ENCODE data around the gene TIGD7. TPM values are rescaled to one million over a fixed set of nuclear protein-coding genes. Genes with fewer than 3 reads are reported as not detected.
"Not testable (repeated sequence)": the region's sequence is repeated elsewhere in the genome, so short reads cannot be mapped to it uniquely, and the experiment has no call there.

Gene TIGD7
- total RNA-seq, 3 donors from 2014 or later = 1.7 to 3.2 (median 2.1) TPM

DNA sequence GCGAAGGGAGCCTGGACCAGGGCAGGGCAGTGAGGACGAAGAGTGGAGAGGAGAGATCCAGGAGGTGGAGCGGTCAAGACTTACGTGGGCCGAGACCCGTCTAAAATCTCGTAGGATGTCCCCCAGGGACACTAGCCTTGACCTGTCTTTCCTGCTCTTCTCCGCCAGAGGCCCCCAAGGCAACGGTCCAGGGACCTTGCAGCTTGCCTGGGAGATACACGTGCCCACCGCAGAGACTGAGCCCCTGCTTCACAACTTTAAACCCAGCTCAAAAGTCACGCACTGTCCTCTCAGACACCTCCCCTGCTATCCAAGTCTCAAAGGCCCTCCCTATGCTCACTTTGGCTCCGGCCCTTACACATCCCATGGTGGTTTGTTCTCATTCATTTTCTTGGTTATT, 9.4 kb downstream of the TIGD7 start:
- H3K36me3 Mint-ChIP-seq (ENCODE audit: insufficient read depth) = peaks cover 65% of the 10 kb centered on the region
- DNase-seq = no peak
- peaks cover 61% of the 10 kb centered on the region for H3K9me3 Mint-ChIP-seq
- no peak for ATAC-seq
- no peaks in the 10 kb centered on the region for H3K27me3 Mint-ChIP-seq (ENCODE audit: low read depth)
- H3K4me3 Mint-ChIP-seq = no peak overlapping the region
- no peaks in the 10 kb centered on the region for H3K4me1 Mint-ChIP-seq (ENCODE audit: low read depth)

DNA sequence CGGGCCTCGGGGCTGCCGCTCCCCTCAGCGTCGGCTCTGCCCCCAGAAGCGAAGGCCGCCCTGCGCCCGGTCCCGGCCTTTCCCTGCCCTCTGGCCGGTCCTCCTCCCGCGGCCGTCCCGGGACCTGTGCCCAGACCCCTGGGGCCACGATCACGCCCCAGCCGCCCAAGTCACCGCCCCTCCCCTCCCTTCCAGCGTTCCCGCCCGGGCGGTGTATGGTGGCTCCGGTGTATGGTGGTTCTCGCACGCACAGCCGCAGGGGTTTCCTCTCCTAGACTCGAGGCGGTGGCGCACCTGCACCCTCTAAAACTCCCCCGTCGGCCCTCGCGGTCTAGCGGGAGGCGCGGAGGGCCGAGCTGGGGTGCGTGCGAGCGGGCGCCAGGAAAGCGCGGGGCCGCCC, 10.0 kb downstream of the TIGD7 start:
- no peak for DNase-seq
- peaks cover 55% of the 10 kb centered on the region for H3K9me3 Mint-ChIP-seq

DNA sequence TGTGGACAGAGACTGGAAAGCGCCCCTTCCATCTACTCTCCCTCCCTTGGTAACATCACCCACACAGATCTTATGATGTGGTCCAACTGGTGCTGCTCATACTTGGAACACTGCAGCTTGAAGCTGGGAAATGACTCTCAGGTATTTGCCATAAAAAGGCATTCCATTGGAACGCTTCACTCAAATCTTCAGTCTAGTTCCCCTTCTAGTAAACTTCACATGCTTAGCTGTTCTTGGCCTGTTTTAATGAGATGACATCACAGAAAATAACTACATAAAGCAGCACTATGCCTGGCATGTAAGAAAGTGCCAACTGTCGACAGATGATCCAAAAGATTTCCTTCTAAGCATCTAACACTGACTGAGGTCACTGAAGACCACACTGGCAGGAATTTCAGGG, 12.6 kb downstream of the TIGD7 start:
- no peaks in the 10 kb centered on the region for H3K4me1 Mint-ChIP-seq (ENCODE audit: low read depth)
- H3K4me3 Mint-ChIP-seq = no peak overlapping the region
- H3K27me3 Mint-ChIP-seq (ENCODE audit: low read depth) = no peaks in the 10 kb centered on the region
- H3K9me3 Mint-ChIP-seq = peaks cover 56% of the 10 kb centered on the region
- DNase-seq = no peak
- H3K36me3 Mint-ChIP-seq (ENCODE audit: insufficient read depth) = peaks cover 69% of the 10 kb centered on the region
- ATAC-seq = no peak

More for the DNA sequence above, 10.0 kb downstream of the TIGD7 start:
- peaks cover 65% of the 10 kb centered on the region for H3K36me3 Mint-ChIP-seq (ENCODE audit: insufficient read depth)
- H3K4me1 Mint-ChIP-seq (ENCODE audit: low read depth) = no peaks in the 10 kb centered on the region
- no peaks in the 10 kb centered on the region for H3K27me3 Mint-ChIP-seq (ENCODE audit: low read depth)
- no peak overlapping the region for H3K4me3 Mint-ChIP-seq
- no peak for ATAC-seq

DNA sequence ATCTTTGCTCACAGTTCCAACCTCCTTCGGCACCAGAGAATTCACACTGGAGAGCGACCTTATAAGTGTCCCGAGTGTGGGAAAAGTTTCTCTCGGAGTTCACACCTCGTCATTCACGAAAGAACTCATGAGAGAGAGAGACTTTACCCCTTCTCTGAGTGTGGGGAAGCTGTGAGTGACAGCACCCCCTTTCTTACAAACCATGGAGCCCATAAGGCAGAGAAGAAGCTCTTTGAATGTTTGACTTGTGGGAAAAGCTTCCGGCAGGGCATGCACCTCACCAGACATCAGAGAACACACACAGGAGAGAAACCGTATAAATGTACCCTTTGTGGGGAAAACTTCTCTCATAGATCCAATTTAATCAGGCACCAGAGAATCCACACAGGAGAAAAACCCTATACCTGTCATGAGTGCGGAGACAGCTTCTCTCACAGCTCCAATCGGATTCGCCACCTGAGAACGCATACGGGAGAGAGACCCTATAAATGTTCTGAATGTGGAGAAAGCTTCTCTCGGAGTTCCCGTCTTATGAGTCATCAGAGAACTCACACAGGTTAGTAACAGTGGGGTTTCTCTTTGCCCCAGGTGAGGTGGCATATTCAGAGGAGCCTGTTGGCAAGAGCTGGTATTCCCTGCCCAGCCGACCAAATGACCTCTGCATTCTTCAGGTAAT, 15.1 kb downstream of the TIGD7 start:
- peaks cover 44% of the 10 kb centered on the region for H3K9me3 Mint-ChIP-seq
- no peaks in the 10 kb centered on the region for H3K27me3 Mint-ChIP-seq (ENCODE audit: low read depth)
- peaks cover 82% of the 10 kb centered on the region for H3K36me3 Mint-ChIP-seq (ENCODE audit: insufficient read depth)
- DNase-seq (no peak), ATAC-seq (no peak)
- H3K4me1 Mint-ChIP-seq (ENCODE audit: low read depth) = peaks cover 9% of the 10 kb centered on the region
- H3K4me3 Mint-ChIP-seq = no peak overlapping the region

DNA sequence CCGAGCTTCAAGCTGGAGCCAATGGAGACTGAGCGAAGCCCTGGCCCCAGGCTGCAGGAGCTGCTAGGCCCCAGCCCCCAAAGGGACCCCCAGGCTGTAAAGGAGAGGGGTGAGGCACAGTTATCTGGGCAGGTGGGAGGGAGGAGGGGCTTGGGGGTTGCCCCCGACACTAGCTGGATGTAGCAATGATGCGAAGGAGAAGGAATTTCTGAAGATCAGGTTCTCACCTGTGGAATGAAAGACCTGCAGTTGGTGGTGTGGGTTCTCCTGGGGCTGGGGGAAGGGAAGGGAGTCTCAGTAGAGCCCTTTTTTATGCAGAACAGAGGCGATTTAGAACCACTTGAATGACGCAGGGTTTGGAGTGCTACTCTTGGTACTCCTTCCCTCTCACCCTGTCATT, 20.1 kb downstream of the TIGD7 start:
- DNase-seq (no peak), ATAC-seq (no peak)
- Mint-ChIP-seq H3K27me3 (ENCODE audit: low read depth) (no peaks in the 10 kb centered on the region), H3K4me1 (ENCODE audit: low read depth) (peaks cover 30% of the 10 kb centered on the region), H3K4me3 (peak overlapping the region; percentile 96), H3K9me3 (peaks cover 13% of the 10 kb centered on the region), H3K36me3 (ENCODE audit: insufficient read depth) (peaks cover 52% of the 10 kb centered on the region)

DNA sequence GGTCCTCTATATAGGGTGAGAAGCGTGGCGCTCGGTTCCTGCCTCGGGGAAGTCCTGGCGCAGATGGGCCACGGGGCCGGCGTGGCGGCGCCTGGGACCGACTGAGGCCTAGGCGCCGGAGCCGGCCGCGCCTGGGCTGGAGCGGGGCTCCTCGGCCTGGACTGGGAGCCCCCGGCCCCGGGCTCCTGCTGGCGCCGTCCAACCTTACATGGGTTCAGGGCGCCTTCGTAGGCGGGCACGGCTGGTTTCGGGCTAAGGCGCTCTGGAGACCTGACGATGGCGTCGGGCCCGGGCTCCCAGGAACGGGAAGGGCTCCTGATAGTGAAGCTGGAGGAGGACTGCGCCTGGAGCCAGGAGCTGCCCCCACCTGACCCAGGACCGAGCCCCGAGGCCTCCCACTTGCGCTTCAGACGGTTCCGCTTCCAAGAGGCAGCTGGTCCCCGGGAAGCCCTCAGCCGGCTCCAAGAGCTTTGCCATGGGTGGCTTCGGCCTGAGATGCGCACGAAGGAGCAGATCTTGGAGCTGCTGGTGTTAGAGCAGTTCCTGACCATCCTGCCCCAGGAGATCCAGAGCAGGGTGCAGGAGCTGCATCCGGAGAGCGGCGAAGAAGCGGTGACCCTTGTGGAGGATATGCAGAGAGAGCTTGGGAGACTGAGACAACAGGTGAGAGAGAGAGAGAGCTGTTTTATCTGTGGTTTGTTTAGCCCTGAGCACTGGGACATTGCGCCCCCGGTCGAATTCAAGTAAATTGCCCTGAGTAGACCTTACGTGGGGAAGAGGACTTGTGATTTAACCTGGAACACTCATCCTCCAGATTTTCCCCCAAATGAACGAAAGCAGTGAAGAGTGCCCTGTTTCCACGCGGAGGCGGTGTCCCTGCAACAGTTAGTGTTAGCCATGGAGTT, 21.4 kb downstream of the TIGD7 start:
- peaks cover 3% of the 10 kb centered on the region for H3K9me3 Mint-ChIP-seq
- peak overlapping the region; percentile 96 for H3K4me3 Mint-ChIP-seq
- peaks cover 30% of the 10 kb centered on the region for H3K4me1 Mint-ChIP-seq (ENCODE audit: low read depth)
- no peaks in the 10 kb centered on the region for H3K27me3 Mint-ChIP-seq (ENCODE audit: low read depth)
- ATAC-seq (no peak), DNase-seq (no peak)
- H3K36me3 Mint-ChIP-seq (ENCODE audit: insufficient read depth) = peaks cover 40% of the 10 kb centered on the region

DNA sequence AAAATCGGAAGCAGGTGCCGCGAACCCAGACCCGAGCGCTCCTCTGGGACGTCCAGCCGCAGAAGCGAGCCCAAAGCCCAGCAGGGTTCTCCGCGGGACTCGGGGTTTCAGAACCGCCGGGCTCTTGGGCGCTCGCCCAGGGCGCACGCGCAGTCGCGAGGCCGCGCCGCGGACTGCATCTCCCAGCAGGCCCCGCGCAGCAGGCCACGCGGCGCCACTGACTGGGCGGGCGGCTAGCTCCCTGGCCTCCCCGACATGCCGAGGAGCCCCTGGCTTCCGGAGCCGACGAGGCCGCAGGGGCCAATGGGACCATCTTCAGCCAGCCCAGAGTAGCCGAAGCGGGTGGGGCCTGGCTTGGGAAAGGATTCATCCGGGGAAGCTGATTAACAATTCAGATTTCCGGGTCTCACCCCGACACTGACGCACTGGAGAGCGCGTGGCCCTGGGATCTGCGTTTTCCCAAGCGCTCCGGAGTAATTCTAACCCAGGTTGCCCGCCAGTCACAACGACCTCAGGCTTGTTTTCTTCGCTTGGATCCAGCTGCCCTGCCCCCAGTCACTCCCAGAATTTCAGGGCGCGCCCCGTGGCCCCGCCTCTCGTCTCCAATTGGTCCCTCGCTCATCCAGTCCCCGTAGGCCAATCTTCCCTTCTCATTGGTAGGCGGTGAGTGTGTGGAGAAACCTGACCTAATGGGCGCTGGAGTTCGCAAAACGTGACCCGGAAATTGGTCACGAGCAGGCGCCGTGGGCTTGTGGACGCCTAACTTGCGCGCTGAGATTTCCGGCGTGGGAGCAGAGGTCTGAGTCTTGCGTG, 22.3 kb downstream of the TIGD7 start, which contains the start of gene ZNF263:
TSS of gene ZNF263 (plus strand) at position 762 of the 813 bp plus-strand sequence. CDS start 328 bp downstream, outside the sequence.
- DNase-seq = peak; percentile 91
- no peaks in the 10 kb centered on the region for H3K27me3 Mint-ChIP-seq (ENCODE audit: low read depth)
- H3K36me3 Mint-ChIP-seq (ENCODE audit: insufficient read depth) = peaks cover 35% of the 10 kb centered on the region
- peak within 1 kb of the TSS; percentile 96 for H3K4me3 Mint-ChIP-seq
- peak; percentile 90 to 91 for ATAC-seq
- H3K4me1 Mint-ChIP-seq (ENCODE audit: low read depth) = peaks cover 30% of the 10 kb centered on the region
- H3K9me3 Mint-ChIP-seq = peaks cover 3% of the 10 kb centered on the region

DNA sequence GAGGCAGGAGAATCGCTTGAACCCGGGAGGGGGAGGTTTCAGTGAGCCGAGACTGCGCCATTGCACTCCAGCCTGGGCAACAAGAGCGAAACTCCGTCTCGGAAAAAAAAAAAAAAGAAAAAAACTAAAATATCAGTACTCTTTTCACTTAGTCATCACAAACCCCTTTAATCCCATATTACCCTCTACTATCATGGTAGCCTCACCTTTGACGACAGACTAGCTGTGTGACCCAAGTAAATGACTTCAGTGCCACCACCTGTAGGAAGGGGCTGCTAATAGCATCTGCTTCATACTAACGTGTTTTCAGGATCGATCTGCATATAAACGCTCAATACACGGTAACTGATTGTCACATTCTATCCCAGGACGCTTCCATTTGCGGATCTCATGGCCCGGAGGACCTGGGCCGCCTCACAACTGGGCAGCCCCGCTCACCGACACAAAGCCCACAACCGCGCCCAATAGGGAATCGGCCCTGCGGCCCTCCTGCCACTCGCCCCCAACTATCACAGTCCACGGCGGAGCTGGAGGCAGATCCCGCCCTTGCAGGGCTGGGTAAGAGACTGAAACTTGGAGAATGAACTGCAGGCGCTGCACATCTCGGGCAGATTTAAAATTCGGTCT, 23.0 kb downstream of the TIGD7 start:
- H3K4me1 Mint-ChIP-seq (ENCODE audit: low read depth) = peaks cover 30% of the 10 kb centered on the region
- peak; percentile 29 to 31 for ATAC-seq
- peaks cover 30% of the 10 kb centered on the region for H3K36me3 Mint-ChIP-seq (ENCODE audit: insufficient read depth)
- H3K9me3 Mint-ChIP-seq = no peaks in the 10 kb centered on the region
- peak overlapping the region; percentile 96 for H3K4me3 Mint-ChIP-seq
- H3K27me3 Mint-ChIP-seq (ENCODE audit: low read depth) = peaks cover 3% of the 10 kb centered on the region
- no peak for DNase-seq

DNA sequence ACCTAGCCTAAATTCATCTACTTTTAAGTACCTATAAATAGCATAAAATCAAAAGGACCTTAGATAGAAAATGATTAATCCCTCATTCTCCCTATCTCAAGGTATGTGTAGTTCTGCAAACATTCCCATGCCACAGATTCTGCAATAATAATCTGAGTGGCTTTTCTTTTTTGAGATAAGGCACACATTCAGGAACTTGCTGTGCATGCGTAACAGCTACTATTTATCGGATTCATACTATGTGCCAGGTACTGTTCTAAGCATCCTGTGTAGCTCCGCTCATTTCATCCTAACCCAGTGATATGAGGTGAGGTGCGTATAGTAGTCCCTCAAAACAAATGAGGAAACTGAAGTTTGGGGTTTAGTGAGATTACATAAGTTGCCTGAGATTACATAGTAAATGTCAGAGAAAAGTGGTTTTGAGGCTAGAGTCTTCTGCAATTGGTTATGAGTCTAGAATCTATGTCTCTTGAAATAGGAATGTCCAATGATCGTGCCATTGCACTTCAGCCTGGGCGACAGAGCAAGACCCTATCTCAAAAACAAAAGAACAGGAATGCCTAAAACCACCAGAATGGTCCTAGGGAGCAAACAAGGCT, 23.9 kb downstream of the TIGD7 start:
- Mint-ChIP-seq H3K9me3 (no peaks in the 10 kb centered on the region), H3K36me3 (ENCODE audit: insufficient read depth) (peaks cover 21% of the 10 kb centered on the region), H3K4me1 (ENCODE audit: low read depth) (peaks cover 28% of the 10 kb centered on the region), H3K4me3 (peak overlapping the region; percentile 31), H3K27me3 (ENCODE audit: low read depth) (peaks cover 3% of the 10 kb centered on the region)
- ATAC-seq (no peak), DNase-seq (no peak)

DNA sequence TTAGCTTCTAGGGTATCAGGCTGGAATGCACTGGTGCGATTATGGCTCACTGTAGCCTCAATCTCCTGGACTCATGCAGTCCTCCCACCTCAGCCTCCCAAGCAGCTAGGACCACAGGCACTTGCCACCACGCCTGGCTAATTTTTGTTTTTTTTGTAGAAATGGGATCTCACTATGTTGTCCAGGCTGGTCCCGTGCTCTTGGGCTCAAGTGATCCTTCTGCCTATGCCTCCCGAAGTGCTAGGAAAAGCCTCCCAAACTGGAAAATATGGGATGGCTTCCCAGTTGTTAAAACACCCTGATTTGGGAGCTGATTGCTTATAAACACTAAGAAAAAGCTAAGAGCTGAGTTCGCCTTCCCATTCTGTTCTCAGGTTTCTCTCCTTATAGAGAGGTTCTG, 28.6 kb downstream of the TIGD7 start:
- Mint-ChIP-seq H3K9me3 (no peaks in the 10 kb centered on the region), H3K4me1 (ENCODE audit: low read depth) (peaks cover 3% of the 10 kb centered on the region), H3K27me3 (ENCODE audit: low read depth) (peaks cover 3% of the 10 kb centered on the region), H3K4me3 (no peak overlapping the region), H3K36me3 (ENCODE audit: insufficient read depth) (no peaks in the 10 kb centered on the region)
- DNase-seq = no peak
- ATAC-seq = no peak

DNA sequence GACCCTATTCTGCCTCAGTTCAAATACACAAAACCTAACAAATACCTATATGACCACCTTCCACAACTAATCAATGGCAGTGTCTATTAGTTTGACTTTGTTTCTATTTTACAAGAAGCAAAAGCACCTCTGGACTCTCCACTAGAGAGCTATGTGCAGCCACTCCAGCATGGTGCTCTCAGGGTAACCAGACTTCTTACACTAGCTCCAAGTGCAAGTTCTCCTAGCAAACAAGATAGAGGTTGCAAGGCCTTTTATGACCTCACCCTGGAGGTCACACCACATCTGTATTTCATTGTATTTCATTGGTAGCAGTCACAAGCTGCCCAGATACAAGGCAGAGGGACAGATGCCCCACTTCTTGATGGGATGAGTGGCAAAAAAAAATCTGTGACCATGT, 30.3 kb downstream of the TIGD7 start:
- no peaks in the 10 kb centered on the region for H3K36me3 Mint-ChIP-seq (ENCODE audit: insufficient read depth)
- no peak overlapping the region for H3K4me3 Mint-ChIP-seq
- ATAC-seq = no peak
- H3K9me3 Mint-ChIP-seq = no peaks in the 10 kb centered on the region
- no peak for DNase-seq
- peaks cover 3% of the 10 kb centered on the region for H3K27me3 Mint-ChIP-seq (ENCODE audit: low read depth)
- no peaks in the 10 kb centered on the region for H3K4me1 Mint-ChIP-seq (ENCODE audit: low read depth)

DNA sequence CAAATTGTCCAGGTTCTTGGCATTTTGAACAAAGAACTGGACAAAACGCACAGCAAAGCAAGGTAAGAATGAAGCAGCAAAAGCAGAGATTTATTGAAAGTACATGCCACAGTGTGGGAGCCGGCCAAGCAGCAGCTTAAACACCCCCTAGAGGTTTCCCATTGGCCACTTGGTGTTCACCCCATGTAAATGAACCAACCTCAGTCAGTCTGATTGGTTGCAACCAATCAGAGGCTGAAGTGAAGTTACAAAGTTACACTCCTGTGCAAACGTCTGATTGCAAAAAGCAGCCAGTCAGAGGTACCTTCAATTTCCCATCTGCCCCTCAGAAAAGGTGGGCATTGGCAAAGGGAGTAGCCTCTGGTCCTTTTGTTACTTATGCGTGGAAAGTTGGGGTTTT, 30.7 kb downstream of the TIGD7 start:
- no peaks in the 10 kb centered on the region for H3K36me3 Mint-ChIP-seq (ENCODE audit: insufficient read depth)
- no peaks in the 10 kb centered on the region for H3K9me3 Mint-ChIP-seq
- peaks cover 3% of the 10 kb centered on the region for H3K27me3 Mint-ChIP-seq (ENCODE audit: low read depth)
- H3K4me3 Mint-ChIP-seq = no peak overlapping the region
- ATAC-seq (no peak), DNase-seq (no peak)
- no peaks in the 10 kb centered on the region for H3K4me1 Mint-ChIP-seq (ENCODE audit: low read depth)

DNA sequence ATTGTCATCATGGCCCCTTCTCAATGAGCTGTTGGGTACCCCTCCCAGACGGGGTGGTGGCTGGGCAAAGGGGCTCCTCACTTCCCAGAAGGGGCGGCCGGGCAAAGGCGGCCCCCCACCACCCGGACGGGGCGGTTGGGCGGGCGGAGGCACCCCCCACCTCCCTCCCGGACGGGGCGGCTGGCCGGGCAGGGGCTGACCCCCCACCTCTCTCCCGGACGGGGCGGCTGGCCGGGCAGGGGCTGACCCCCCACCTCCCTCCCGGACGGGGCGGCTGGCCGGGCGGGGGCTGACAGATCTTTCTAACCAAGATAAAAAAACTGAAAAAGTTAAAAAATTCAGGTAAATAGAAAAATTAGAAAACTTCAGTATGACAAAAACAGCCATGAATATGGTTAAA, 33.9 kb downstream of the TIGD7 start:
- not testable (repeated sequence) for H3K27me3 Mint-ChIP-seq (ENCODE audit: low read depth); H3K4me1 Mint-ChIP-seq (ENCODE audit: low read depth); ATAC-seq; H3K36me3 Mint-ChIP-seq (ENCODE audit: insufficient read depth); H3K4me3 Mint-ChIP-seq; H3K9me3 Mint-ChIP-seq; DNase-seq

Data from activated T-cell treated with anti-CD3 and anti-CD28 coated beads, Interleukin-2, amount 50 U/mL, for 4 hours (primary cell).